AG04449 (cell line): ENCODE data around the gene CNDP1.

Source experiments
- CTCF ChIA-PET: fragments of 350-600 bp; formaldehyde crosslinking; extraction: SDS; loops from one replicate; lab custom pipeline; 2021; ENCODE audit warnings: antibody characterized with exemption; lab: Yijun Ruan, JAX
- POLR2A ChIA-PET: fragments of 400-600, 350-600 bp; formaldehyde crosslinking; extraction: SDS; loops from one replicate; lab custom pipeline; 2020; ENCODE audit warnings: antibody characterized with exemption, inconsistent platforms; lab: Yijun Ruan, JAX
- DNase-seq: peaks from one replicate; pipeline ENCODE4 v3.0.0-alpha.2; 2010; ENCODE audit warnings: low read depth, low spot score
- H3K4me3 ChIP-seq: 2 replicates; pipeline ENCODE4 v1.5.1; 2011; ENCODE audit warnings: low read depth, mild to moderate bottlenecking, control low read depth, low read length
- CTCF ChIP-seq: IDR thresholded peaks from one replicate; pipeline ENCODE4 v1.5.1; 2011; ENCODE audit warnings: mild to moderate bottlenecking, moderate library complexity, low read length, control low read depth, inconsistent platforms; ENCODE audit not compliant: insufficient read depth; ENCODE audit errors: missing control alignments

The CNDP1 gene

GRCh38 chr18:74501386-74501785, 32.9 kb upstream of the CNDP1 start:
- no peak for DNase-seq
- ChIA-PET CTCF (no interaction called here), POLR2A (no interaction called here)
- H3K4me3 ChIP-seq: no peak overlapping the region
- no peak for TF ChIP-seq CTCF

- ChIA-PET POLR2A (no interaction called here), CTCF (no interaction called here)
- TF ChIP-seq CTCF: no peak
- DNase-seq: no peak
- no peak overlapping the region for H3K4me3 ChIP-seq
Measured at GRCh38 chr18:74503137-74503536, 31.2 kb upstream of the CNDP1 start.

- CTCF ChIA-PET: interaction anchor here (1.8 kb wide), 1 partner anchor 46 kb away, joined by 6 read pairs; no protein-coding TSS in a partner anchor
- POLR2A ChIA-PET: no interaction called here
- DNase-seq: no peak
Measured at GRCh38 chr18:74505776-74506175, 28.5 kb upstream of the CNDP1 start.

GRCh38 chr18:74506448-74507084, 27.7 kb upstream of the CNDP1 start:
- CTCF ChIA-PET: no interaction called here
- DNase-seq: no peak

More at GRCh38 chr18:74505776-74506175, 28.5 kb upstream of the CNDP1 start:
- no peak overlapping the region for H3K4me3 ChIP-seq
- no peak for TF ChIP-seq CTCF

GRCh38 chr18:74507097-74507881, 27.0 kb upstream of the CNDP1 start:
- CTCF ChIA-PET: no interaction called here
- POLR2A ChIA-PET: no interaction called here
- DNase-seq: no peak
- no peak overlapping the region for H3K4me3 ChIP-seq
- TF ChIP-seq CTCF: no peak

More at GRCh38 chr18:74506448-74507084, 27.7 kb upstream of the CNDP1 start:
- no peak for TF ChIP-seq CTCF
- POLR2A ChIA-PET: no interaction called here
- H3K4me3 ChIP-seq: no peak overlapping the region

- POLR2A ChIA-PET: no interaction called here
Measured at GRCh38 chr18:74507927-74508326, 26.4 kb upstream of the CNDP1 start.

More at GRCh38 chr18:74507927-74508326, 26.4 kb upstream of the CNDP1 start:
- no peak for DNase-seq
- no peak overlapping the region for H3K4me3 ChIP-seq
- CTCF ChIA-PET: no interaction called here
- no peak for TF ChIP-seq CTCF
